ENCODE data around the gene CCDC60. TPM values are rescaled to one million over a fixed set of nuclear protein-coding genes. Genes with fewer than 3 reads are reported as not detected.

The CCDC60 gene, protein sequence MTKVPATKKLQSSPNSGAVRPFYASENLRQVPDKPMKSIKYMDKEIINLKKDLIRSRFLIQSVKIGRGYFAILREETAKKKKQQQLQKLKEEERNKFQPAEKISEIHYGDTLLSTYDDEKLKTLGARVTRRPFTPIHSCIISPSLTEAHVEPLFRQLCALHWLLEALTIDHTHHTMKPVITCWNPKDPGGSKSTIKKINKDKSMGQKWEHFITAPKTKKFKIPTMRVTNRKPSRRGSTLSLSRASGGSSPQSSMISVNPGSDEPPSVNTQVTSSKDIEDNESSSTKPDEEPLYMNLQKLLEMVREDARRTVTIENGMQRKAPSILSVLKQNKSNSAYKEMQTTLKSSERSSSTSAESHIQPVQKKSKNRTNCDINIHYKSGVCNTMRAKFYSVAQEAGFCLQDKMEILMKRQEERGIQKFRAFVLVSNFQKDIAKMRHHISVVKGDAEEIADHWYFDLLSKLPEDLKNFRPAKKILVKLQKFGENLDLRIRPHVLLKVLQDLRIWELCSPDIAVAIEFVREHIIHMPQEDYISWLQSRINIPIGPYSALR
- total RNA-seq (2022; extraction: Qiagen RNA extraction), result not detected in 5 replicates

DNA sequence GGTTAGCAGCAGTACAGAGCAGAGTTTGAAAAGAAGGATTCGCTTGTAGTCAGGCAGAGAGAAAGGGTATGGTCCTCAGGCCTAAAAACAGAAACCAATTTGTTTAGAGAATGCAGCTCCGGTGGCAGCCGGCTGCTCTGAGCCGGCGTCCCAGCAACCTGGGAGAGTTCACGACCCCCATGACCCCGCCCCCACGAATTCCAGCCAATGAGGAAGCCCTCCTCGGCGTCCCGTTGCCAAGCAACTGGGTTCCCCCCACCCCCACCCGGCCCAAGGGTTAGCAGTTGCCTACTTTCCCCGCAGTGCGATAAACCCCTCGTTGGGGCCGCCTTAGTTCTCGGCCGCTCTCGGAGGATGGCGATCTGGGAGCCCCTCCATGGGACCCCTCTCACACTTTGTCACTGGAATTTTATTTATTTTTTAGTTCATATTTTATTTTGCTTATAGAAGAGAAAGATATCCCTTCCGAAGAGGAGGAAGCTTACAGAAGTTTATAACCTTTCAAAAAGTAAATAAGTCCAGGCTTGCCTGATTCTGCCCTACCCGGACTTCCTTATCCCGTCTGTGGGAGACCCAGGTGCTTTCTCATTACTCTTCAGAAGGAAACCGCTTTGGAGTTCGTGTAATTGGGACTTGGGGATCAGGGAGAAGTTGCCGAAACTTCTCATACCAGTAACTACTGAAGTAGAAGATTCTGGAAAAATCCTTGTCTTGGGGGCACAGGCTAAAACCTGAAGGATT lies at the start of gene CCDC60:
Gene CCDC60 (plus strand): TSS at position 300 of the 741 bp plus-strand sequence. CDS start 448 bp downstream, outside the sequence.

Other genes starting within 250 kb of the CCDC60 start
- gene HSPB8, start 155.8 kb upstream of the CCDC60 start, total RNA-seq (2022; extraction: Qiagen RNA extraction), result 14.6 to 22.0 TPM (median 16.2 TPM) in 5 replicates